ENCODE measurements around the gene ARHGAP45.

DNA sequence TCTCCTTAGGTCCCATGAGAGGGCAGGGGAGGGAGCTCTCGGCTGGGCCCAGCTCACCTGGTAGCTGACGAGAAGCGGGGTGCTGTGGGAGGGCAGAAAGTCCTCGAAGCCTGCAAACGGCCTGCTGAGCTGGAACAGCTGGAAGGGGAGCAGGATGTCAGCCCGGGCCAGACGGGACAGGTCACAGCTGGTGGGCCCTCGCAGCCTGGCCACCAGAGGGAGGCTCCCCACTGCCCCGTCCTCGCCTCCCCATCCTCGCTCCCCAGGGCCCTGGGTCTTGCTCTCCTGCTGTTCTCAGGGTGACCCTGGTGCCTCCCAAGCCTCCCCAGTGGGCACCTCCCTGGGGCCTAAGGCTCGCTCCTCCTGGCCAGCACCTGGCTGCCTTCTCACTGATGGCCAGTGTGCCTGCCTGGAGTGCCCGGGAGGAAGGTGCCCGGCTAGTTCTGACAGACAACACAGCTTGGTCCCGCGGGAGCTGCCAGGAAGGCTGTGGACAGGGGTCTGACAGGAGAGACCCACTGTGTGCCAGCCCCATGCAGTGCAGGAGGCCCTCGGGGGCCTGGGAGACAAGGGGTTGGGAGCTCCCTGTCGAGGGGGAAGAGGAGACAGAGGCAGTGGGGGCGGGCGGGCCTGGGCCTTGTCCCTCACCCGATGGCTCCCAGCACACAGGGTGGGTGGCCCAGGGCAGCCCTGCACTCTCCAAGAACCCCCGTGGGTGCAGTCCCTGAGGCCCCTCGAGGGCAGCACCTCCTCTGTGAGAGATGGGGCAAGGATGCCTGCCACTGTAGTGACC is 57.1 kb downstream of the ARHGAP45 start:
- no peak for TF ChIP-seq CTCF (IDR thresholded peaks at IDR 0.05; ENCODE audit: low read depth, low read length, poor library complexity, severe bottlenecking)
- no peak for TF ChIP-seq EZH2phosphoT487 (IDR thresholded peaks at IDR 0.05; ENCODE audit: borderline replicate concordance, low read length)

Measured in DOHH2 (cell line).